ENCODE data around the gene EBF3.

The EBF3 gene

DNA sequence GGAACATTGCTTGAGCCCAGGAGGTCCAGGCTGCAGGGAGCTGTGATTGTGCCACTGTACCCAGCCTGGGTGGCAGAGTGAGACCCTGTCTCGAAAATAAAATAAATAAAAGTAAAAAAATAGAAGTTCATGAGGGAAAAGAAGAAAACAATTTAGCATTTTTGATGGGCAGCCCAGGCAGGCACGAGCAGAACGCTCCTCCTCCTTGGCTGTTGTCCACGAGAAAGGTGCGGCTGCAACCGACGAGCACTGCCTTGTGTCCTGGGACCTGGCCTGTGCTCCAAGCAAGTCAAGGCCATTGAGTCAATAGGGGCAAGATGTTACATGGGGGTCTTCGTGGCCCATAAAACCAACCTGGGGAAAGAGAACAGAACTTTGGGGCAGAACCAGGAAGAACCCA lies 25.6 kb downstream of the EBF3 start:
- Histone ChIP-seq H4K20me1 (ENCODE audit: insufficient read depth) (no peaks in the 10 kb centered on the region), H3K4me2 (no peak overlapping the region), H3K9ac (no peak overlapping the region), H3K79me2 (ENCODE audit: insufficient read depth, low read depth) (no peaks in the 10 kb centered on the region), H2AFZ (ENCODE audit: low read depth) (no peak overlapping the region), H3K4me3 (IDR thresholded peaks at IDR 0.05; ENCODE audit: insufficient read depth, low read depth, low read length) (no peak overlapping the region), H3K27ac (no peak overlapping the region), H3K4me1 (ENCODE audit: low read depth, poor library complexity, severe bottlenecking) (no peaks in the 10 kb centered on the region), H3K27me3 (ENCODE audit: insufficient read depth, low read depth) (no peaks in the 10 kb centered on the region), H3K36me3 (ENCODE audit: insufficient read depth) (no peaks in the 10 kb centered on the region)
- TF ChIP-seq, protein P1, sequence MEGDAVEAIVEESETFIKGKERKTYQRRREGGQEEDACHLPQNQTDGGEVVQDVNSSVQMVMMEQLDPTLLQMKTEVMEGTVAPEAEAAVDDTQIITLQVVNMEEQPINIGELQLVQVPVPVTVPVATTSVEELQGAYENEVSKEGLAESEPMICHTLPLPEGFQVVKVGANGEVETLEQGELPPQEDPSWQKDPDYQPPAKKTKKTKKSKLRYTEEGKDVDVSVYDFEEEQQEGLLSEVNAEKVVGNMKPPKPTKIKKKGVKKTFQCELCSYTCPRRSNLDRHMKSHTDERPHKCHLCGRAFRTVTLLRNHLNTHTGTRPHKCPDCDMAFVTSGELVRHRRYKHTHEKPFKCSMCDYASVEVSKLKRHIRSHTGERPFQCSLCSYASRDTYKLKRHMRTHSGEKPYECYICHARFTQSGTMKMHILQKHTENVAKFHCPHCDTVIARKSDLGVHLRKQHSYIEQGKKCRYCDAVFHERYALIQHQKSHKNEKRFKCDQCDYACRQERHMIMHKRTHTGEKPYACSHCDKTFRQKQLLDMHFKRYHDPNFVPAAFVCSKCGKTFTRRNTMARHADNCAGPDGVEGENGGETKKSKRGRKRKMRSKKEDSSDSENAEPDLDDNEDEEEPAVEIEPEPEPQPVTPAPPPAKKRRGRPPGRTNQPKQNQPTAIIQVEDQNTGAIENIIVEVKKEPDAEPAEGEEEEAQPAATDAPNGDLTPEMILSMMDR (conservative IDR thresholded peaks at IDR 0.05; ENCODE audit: low read depth, low read length) = no peak

DNA sequence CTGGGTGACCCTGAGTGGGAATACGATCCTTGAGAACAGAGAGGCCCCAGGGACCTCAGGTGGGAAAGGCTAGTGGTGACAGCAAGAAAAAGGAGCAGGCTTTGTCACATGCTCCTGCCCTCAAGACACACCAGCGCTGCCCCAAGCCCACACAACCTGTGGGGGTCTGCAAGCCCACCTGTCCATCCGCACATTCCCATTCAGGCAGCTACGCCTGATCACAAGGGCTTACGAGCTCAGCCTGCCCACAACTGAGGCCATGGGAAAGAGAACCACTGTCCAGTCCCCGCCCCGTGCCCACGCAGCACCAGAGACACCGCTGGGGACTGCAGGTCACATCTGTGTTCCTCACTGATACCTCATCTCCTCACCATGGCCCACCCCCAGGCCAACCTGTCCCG lies 26.7 kb downstream of the EBF3 start:
- TF ChIP-seq, protein P1 (conservative IDR thresholded peaks at IDR 0.05; ENCODE audit: low read depth, low read length) = no peak
- Histone ChIP-seq H3K4me2 (no peak overlapping the region), H3K79me2 (ENCODE audit: insufficient read depth, low read depth) (no peaks in the 10 kb centered on the region), H3K36me3 (ENCODE audit: insufficient read depth) (no peaks in the 10 kb centered on the region), H2AFZ (ENCODE audit: low read depth) (no peak overlapping the region), H3K9ac (no peak overlapping the region), H3K4me3 (IDR thresholded peaks at IDR 0.05; ENCODE audit: insufficient read depth, low read depth, low read length) (no peak overlapping the region), H3K4me1 (ENCODE audit: low read depth, poor library complexity, severe bottlenecking) (no peaks in the 10 kb centered on the region), H3K27me3 (ENCODE audit: insufficient read depth, low read depth) (no peaks in the 10 kb centered on the region), H4K20me1 (ENCODE audit: insufficient read depth) (no peaks in the 10 kb centered on the region), H3K27ac (no peak overlapping the region)

DNA sequence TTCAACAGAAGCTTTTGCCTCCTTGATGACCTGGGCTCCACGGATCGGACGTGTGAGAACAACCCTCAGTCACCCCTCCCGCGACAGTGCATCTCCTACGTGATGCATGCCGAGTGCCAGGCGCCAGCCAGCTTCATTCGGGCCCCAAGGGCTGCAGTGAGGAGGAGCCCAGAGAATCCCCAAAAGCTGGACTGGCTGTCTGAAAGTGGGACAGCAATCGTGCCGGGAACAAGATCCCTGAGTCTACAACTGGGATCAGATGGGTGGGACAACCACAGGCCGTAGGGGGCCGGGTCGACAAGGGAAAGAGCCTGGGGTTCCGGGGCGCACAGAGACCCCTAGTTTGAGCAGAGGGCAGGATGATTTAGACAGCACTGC lies 27.2 kb downstream of the EBF3 start:
- no peak overlapping the region for H3K4me2 ChIP-seq
- H3K36me3 ChIP-seq (ENCODE audit: insufficient read depth) = no peaks in the 10 kb centered on the region
- H3K27me3 ChIP-seq (ENCODE audit: insufficient read depth, low read depth) = no peaks in the 10 kb centered on the region
- H2AFZ ChIP-seq (ENCODE audit: low read depth) = no peak overlapping the region
- H3K79me2 ChIP-seq (ENCODE audit: insufficient read depth, low read depth) = no peaks in the 10 kb centered on the region
- no peak overlapping the region for H3K27ac ChIP-seq
- TF ChIP-seq, protein P1 (conservative IDR thresholded peaks at IDR 0.05; ENCODE audit: low read depth, low read length) = no peak
- H4K20me1 ChIP-seq (ENCODE audit: insufficient read depth) = no peaks in the 10 kb centered on the region
- no peak overlapping the region for H3K9ac ChIP-seq
- no peak overlapping the region for H3K4me3 ChIP-seq (IDR thresholded peaks at IDR 0.05; ENCODE audit: insufficient read depth, low read depth, low read length)
- H3K4me1 ChIP-seq (ENCODE audit: low read depth, poor library complexity, severe bottlenecking) = no peaks in the 10 kb centered on the region

DNA sequence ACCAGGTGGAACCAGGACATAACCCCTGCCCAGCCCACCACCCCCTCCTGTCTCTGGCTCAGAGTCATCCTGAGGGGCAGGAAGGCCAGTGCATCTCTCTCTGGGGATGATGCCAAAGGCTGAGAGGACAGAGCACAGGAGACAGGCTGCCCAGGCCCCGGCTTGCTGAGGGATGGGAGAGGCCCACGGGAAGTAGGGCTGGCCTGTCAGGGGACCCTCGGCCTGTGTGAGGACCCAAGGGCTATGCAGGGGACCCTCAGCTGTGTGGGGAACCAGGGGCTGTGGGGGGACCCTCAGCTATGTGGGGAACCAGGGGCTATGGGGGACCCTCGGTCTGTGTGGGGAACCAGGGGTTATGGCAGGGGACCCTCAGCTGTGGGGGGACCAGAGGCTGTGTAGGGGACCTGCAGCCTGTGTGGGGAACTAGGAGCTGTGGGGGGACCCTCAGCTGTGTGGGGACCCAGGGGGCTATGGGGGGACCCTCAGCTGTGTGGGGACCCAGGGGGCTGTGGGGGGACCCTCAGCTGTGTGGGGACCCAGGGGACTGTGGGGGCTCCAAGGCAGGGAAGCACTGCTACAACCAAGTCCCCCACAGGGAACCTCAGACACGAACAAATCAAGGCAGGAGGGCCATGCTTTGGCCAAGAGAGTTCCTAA lies 27.7 kb downstream of the EBF3 start:
- Histone ChIP-seq H3K4me1 (ENCODE audit: low read depth, poor library complexity, severe bottlenecking) (no peaks in the 10 kb centered on the region), H3K9ac (no peak overlapping the region), H3K27me3 (ENCODE audit: insufficient read depth, low read depth) (no peaks in the 10 kb centered on the region), H3K4me3 (IDR thresholded peaks at IDR 0.05; ENCODE audit: insufficient read depth, low read depth, low read length) (no peak overlapping the region), H3K79me2 (ENCODE audit: insufficient read depth, low read depth) (no peaks in the 10 kb centered on the region), H2AFZ (ENCODE audit: low read depth) (no peak overlapping the region), H3K36me3 (ENCODE audit: insufficient read depth) (no peaks in the 10 kb centered on the region), H3K27ac (no peak overlapping the region), H3K4me2 (no peak overlapping the region), H4K20me1 (ENCODE audit: insufficient read depth) (no peaks in the 10 kb centered on the region)
- TF ChIP-seq, protein P1 (conservative IDR thresholded peaks at IDR 0.05; ENCODE audit: low read depth, low read length) = no peak

All from KMS-11 (cell line).